T1000 (cell line): Measurements from ENCODE around the gene PLAA.

Experiments used
- DNase-seq: peaks from one replicate; lab custom pipeline; 2025; ENCODE audit warnings: mixed read lengths; lab: John Stamatoyannopoulos, UW

The PLAA gene

GRCh38 chr9:26946753-26947727 is at the start of gene PLAA:
PLAA (minus strand) TSS chr9:26947242; CDS start chr9:26947045, 197 bp downstream.
- DNase-seq = peak; percentile 61

GRCh38 chr9:26995810-26996209 is 48.8 kb upstream of the PLAA start:
- no peak for DNase-seq

DNA sequence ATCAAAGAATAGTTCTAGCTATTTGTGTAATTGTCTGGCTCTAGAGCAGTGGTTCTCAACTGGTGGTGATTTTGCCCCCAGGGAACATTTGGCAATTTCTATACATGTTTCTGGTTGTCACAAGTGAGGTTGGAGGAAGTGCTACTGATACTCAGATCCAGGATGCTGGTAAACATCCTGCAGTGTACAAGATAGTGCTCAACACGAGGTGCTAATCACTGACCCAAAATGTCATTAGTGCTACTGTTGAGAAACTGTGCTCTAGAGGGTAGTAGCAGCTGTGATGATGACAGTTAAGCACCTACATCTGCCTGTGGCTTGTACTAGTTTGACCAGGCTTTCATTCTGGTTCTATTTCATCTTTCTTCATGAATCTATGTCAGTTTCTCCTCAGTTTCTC is 36.3 kb upstream of the PLAA start:
- DNase-seq = no peak

DNA sequence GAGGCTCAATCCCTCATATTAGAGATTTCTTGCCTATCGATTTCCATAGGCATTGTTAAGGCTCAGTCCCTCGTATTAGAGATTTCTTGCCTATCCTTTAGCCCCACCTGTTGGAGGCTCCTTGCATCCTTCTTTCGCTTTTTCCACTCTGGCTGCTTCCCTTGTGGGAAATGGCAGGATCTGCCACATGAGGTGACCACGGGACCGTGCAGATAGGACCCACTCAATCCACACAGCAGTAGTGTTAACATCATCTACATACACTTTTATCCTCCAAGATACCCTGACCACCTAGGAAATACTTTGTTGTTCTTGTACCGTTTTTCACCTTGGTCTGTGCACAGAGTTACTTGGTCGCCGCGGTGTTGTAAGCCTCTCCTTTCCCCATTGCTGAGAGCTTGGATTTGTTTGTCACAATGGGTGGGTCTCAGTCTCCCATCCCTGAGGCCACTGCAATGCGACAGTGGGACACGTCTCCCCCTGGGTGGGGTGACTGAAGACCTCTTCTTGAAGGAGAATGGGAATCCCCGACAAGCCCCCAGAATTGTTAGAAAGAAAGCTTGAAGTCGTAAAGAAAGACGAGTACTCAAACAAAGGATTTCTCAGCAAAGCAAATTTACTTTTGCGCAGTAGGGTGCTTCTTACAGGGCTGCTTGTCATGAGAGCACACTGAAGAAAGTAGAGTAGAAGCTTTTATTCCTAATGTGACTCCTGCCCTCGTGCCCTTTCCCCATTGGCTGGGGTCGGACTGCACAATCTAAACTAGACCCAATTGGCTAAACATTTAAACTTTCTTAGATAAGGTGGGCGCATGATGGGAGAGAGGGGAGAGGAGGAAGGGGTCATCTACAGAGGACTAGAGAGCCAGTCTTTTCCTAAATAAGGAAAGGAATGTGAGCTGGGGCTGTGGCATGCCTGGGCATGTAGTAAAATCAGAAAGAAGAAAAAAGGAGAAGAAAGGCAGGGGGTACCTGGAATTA is 29.0 kb upstream of the PLAA start:
- DNase-seq = no peak

- no peak for DNase-seq
Measured at GRCh38 chr9:26974927-26975326, 27.9 kb upstream of the PLAA start.

- DNase-seq = no peak
Measured at GRCh38 chr9:26973989-26974388, 26.9 kb upstream of the PLAA start.

DNA sequence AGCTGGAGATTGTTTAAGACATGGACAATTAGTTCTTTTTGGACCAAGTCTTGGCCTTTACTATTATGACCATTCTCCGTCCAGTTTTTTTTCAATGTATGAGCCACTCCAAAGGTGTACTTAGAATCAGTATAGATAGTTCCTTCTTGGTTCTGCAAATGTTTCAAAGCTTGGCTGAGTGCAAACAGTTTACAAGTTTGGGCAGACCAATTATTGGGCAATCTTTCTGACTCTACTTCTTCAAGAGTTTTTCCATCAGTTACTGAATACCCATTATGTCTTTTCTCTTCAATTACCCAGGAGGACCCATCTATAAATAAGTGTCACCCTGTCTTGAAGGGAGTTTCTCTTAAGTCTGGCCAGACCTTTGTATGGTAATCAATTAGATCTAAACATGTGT is 24.7 kb upstream of the PLAA start:
- no peak for DNase-seq

DNA sequence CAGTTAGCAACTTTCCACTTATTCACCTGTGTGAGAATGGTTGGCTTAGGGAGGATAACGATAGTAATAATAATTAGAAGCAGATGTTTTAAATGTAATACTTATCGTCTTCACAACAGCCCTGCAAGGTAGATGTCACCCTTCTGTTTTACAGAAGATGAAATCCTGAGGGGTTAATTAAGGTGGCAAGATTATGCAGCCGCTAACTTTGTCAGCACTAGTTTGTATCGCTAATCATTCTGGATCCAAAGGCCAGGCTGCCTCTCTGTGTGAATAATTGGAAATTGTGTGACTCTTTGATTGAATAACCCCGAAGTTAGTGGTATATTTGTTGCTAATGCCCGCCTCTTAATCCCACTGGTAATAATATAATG is 9.8 kb upstream of the PLAA start:
- no peak for DNase-seq

GRCh38 chr9:26955921-26956859 is 9.1 kb upstream of the PLAA start, which contains the start of gene IFT74:
IFT74 (plus strand) TSS chr9:26956412; CDS start chr9:26961968, 5,556 bp downstream.
- DNase-seq = peak; percentile 80

GRCh38 chr9:26955222-26955903 is 8.3 kb upstream of the PLAA start:
- DNase-seq = no peak

- no peak for DNase-seq
Measured at GRCh38 chr9:26954050-26954508, 7.0 kb upstream of the PLAA start.

- no peak for DNase-seq
Measured at GRCh38 chr9:26951794-26952193, 4.8 kb upstream of the PLAA start.

- no peak for DNase-seq
Measured at GRCh38 chr9:26950521-26950920, 3.5 kb upstream of the PLAA start.

GRCh38 chr9:26949637-26950069 is 2.6 kb upstream of the PLAA start:
- DNase-seq = no peak

DNA sequence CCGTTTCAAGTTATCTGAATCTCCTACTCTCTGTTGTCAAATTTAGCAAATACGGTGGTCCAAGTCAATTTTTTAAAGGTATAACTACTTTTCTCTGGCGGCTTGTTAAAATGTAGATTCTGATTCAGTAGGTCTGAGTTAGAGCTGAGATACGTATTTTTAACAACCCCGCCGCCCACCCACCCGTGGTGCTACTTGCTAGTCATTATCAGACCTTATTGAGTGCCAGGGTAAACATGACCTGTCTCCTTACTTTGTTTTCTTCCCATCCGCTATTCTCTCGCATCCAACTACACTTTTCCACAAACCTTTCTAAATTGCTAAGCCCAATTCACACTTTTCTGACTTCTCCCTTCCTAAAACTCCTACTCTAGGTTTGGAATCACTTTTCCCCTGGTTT is 694 bp upstream of the PLAA start:
- DNase-seq = no peak

DNA sequence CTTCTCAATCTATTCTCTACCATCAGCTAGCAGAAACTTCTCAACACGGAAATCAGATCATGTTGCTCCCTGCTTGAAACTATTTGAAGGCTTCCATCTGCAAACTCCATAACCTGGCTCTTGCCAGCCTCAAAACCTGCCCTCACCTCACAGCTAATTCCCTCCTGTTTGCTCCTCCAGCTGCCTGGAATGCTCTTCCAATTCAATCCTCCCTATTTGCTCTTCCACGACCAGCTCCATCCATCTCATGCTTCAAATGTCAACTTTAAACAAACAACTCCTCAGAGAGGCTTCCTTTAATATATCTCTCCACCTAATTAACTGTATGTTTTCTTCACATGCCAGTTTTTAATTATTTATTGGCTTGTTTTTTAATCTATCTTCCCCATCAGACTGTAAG is 1.5 kb downstream of the PLAA start:
- DNase-seq = no peak

GRCh38 chr9:26940779-26941178 is 6.3 kb downstream of the PLAA start:
- no peak for DNase-seq

- no peak for DNase-seq
Measured at GRCh38 chr9:26939955-26940711, 6.9 kb downstream of the PLAA start.

DNA sequence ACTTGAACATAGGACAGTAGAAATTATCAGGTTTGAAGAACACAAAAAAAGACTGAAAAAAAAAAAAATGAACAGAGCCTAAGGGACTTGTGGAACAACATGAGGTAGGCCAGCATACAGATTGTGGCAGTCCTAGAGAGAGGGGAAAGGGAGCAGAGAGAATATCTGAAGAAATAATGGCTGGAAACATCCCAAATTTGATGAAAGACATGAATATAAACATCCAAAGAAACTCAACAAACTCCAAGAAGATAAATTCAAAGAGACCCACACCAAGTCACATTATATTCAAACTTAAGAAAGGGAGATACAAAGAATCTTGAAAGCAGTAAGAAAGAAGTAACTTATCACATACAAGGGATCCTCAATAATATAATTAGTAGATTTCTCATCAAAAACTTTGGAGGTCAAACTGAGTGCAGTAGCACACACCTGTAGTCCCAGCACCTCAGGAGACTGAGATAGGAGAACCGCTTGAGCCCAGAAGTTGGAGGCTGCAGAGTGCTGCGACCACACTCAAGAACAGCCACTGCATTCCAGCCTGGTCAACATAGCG is 9.1 kb downstream of the PLAA start:
- DNase-seq = no peak

- DNase-seq = no peak
Measured at GRCh38 chr9:26935847-26936246, 11.2 kb downstream of the PLAA start.
